Measurements from ENCODE around the gene DAGLA. TPM values are rescaled to one million over a fixed set of nuclear protein-coding genes. Genes with fewer than 3 reads are reported as not detected.
A peak's percentile ranks its signal among the peaks of the same experiment; 100 is the strongest.
"Not testable (repeated sequence)": the region's sequence is repeated elsewhere in the genome, so short reads cannot be mapped to it uniquely, and the experiment has no call there.

The DAGLA gene
- total RNA-seq, 1 experiment from 2014 or later = 4.5 TPM

GRCh38 chr11:61654397-61654829 lies 25.8 kb upstream of the DAGLA start:
- no CpG with 5 or more reads among the region's 7 CpGs for WGBS (ENCODE audit: extremely low coverage, insufficient read length, low lambda C conversion rate)
- H3K27ac Mint-ChIP-seq = peak overlapping the region in 1 of 3 experiments; percentile 35; a peak in 1 of 7 replicates

GRCh38 chr11:61655266-61656159 lies 24.7 kb upstream of the DAGLA start:
- not testable (repeated sequence) for H3K27me3 ChIP-seq (ENCODE audit: insufficient read depth, low read length); H4K91ac ChIP-seq (ENCODE audit: insufficient read length, low read depth, low read length); H3K9me3 Mint-ChIP-seq; H4K5ac ChIP-seq (ENCODE audit: insufficient read length, low read depth, low read length); H3K4me2 ChIP-seq (ENCODE audit: insufficient read depth, insufficient read length, low read length); H3T11ph ChIP-seq (ENCODE audit: low read length); H3K36me3 Mint-ChIP-seq (ENCODE audit: insufficient read depth in 1 of 3, low read depth in 3 of 3); H3K56ac ChIP-seq (ENCODE audit: insufficient read length, low read depth, low read length); H3K23me2 ChIP-seq (ENCODE audit: insufficient read length, low read depth, low read length, poor library complexity, severe bottlenecking); H3K27ac Mint-ChIP-seq; H3K4me3 Mint-ChIP-seq; H3K4ac ChIP-seq (ENCODE audit: low read depth, low read length); H2BK15ac ChIP-seq (ENCODE audit: low read depth, low read length); H2BK20ac ChIP-seq (ENCODE audit: low read depth, low read length, poor library complexity, severe bottlenecking); H3K79me2 ChIP-seq (ENCODE audit: insufficient read depth, low read length); H4K20me1 ChIP-seq (ENCODE audit: control insufficient read depth, insufficient read depth, insufficient read length); H3K79me1 ChIP-seq (ENCODE audit: insufficient read depth, low read depth, low read length, poor library complexity, severe bottlenecking); H3K4me1 ChIP-seq (ENCODE audit: insufficient read depth, low read length); DNase-seq; H2BK5ac ChIP-seq (ENCODE audit: insufficient read length, low read length); H4K8ac ChIP-seq (replicated peaks; ENCODE audit: insufficient read length, low read depth, low read length); H3K14ac ChIP-seq (ENCODE audit: insufficient read depth, low read length); H3K27me3 Mint-ChIP-seq (ENCODE audit: low read depth); H2BK120ac ChIP-seq (ENCODE audit: low read depth, low read length, poor library complexity, severe bottlenecking); H3K18ac ChIP-seq (ENCODE audit: insufficient read length, low read depth, low read length); H3K9ac ChIP-seq (ENCODE audit: extremely low read depth, insufficient read length, low read length); H2BK12ac ChIP-seq (ENCODE audit: insufficient read length, low read depth, low read length); H3K23ac ChIP-seq (ENCODE audit: insufficient read length, low read depth, low read length); H3K9me3 ChIP-seq (ENCODE audit: control insufficient read depth, low read depth, low read length); H3K27ac ChIP-seq (ENCODE audit: insufficient read length, low read depth, low read length); H2AK5ac ChIP-seq (ENCODE audit: insufficient read length, low read length); H2AFZ ChIP-seq (ENCODE audit: low read length)
- H3K4me1 Mint-ChIP-seq = peaks cover 45 to 68% of the 10 kb centered on the region in 2 experiments
- WGBS (ENCODE audit: extremely low coverage, insufficient read length, low lambda C conversion rate) = no CpG with 5 or more reads among the region's 17 CpGs

More at GRCh38 chr11:61654397-61654829, 25.8 kb upstream of the DAGLA start:
- Histone ChIP-seq H3K23ac (ENCODE audit: insufficient read length, low read depth, low read length) (no peak overlapping the region), H3K27me3 (ENCODE audit: insufficient read depth, low read length) (no peaks in the 10 kb centered on the region), H2BK5ac (ENCODE audit: insufficient read length, low read length) (no peak overlapping the region), H4K91ac (ENCODE audit: insufficient read length, low read depth, low read length) (no peak overlapping the region), H3K23me2 (ENCODE audit: insufficient read length, low read depth, low read length, poor library complexity, severe bottlenecking) (no peaks in the 10 kb centered on the region), H3K4ac (ENCODE audit: low read depth, low read length) (no peak overlapping the region), H3K9me3 (ENCODE audit: control insufficient read depth, low read depth, low read length) (no peaks in the 10 kb centered on the region), H3K79me1 (ENCODE audit: insufficient read depth, low read depth, low read length, poor library complexity, severe bottlenecking) (no peaks in the 10 kb centered on the region), H3K9ac (ENCODE audit: extremely low read depth, insufficient read length, low read length) (no peak overlapping the region), H2BK15ac (ENCODE audit: low read depth, low read length) (no peak overlapping the region), H3K14ac (ENCODE audit: insufficient read depth, low read length) (no peak overlapping the region), H2BK20ac (ENCODE audit: low read depth, low read length, poor library complexity, severe bottlenecking) (no peak overlapping the region), H2AK5ac (ENCODE audit: insufficient read length, low read length) (no peak overlapping the region), H2AFZ (ENCODE audit: low read length) (no peak overlapping the region), H4K20me1 (ENCODE audit: control insufficient read depth, insufficient read depth, insufficient read length) (no peaks in the 10 kb centered on the region), H3K79me2 (ENCODE audit: insufficient read depth, low read length) (no peaks in the 10 kb centered on the region), H3T11ph (ENCODE audit: low read length) (no peak overlapping the region), H4K5ac (ENCODE audit: insufficient read length, low read depth, low read length) (no peak overlapping the region), H3K18ac (ENCODE audit: insufficient read length, low read depth, low read length) (no peak overlapping the region), H3K4me1 (ENCODE audit: insufficient read depth, low read length) (peaks cover 5% of the 10 kb centered on the region; the same call in 1 of the 2 replicates), H3K27ac (ENCODE audit: insufficient read length, low read depth, low read length) (no peak overlapping the region), H2BK12ac (ENCODE audit: insufficient read length, low read depth, low read length) (no peak overlapping the region), H3K4me2 (ENCODE audit: insufficient read depth, insufficient read length, low read length) (no peak overlapping the region), H2BK120ac (ENCODE audit: low read depth, low read length, poor library complexity, severe bottlenecking) (no peak overlapping the region), H4K8ac (replicated peaks; ENCODE audit: insufficient read length, low read depth, low read length) (no peak overlapping the region), H3K56ac (ENCODE audit: insufficient read length, low read depth, low read length) (no peak overlapping the region)
- TF ChIP-seq CTCF (conservative IDR thresholded peaks at IDR 0.05) = no peak
- H3K9me3 Mint-ChIP-seq = no peaks in the 10 kb centered on the region; a peak in 2 of 5 replicates
- no peaks in the 10 kb centered on the region for H3K36me3 Mint-ChIP-seq (ENCODE audit: insufficient read depth in 1 of 3, low read depth in 3 of 3)
- no peak for DNase-seq
- H3K4me3 Mint-ChIP-seq = no peak overlapping the region; a peak in 1 of 5 replicates
- H3K27me3 Mint-ChIP-seq (ENCODE audit: low read depth) = peaks cover 1% of the 10 kb centered on the region; the same call in 1 of the 2 replicates
- peaks cover 41 to 64% of the 10 kb centered on the region in 2 experiments for H3K4me1 Mint-ChIP-seq

All from H9 (cell line).